ENCODE data around the gene ST6GALNAC5.

Gene ST6GALNAC5

GRCh38 chr1:77007675-77008074, 140.4 kb downstream of the ST6GALNAC5 start:
- ChIA-PET CTCF (no interaction called here), POLR2A (no interaction called here)
- 75% methylated on average over 1 of the region's 3 CpGs for WGBS (ENCODE audit: insufficient coverage)
- DNase-seq, result no peak
- Histone ChIP-seq H3K36me3 (ENCODE audit: control insufficient read depth in 4 of 4, insufficient read depth in 4 of 4, low read length in 3 of 4) (no peaks in the 10 kb centered on the region), H3K4me3 (ENCODE audit: control insufficient read depth in 1 of 7, extremely low read depth in 1 of 7, insufficient read depth in 4 of 7, low read depth in 2 of 7, low read length in 6 of 7) (no peak overlapping the region), H3K27ac (ENCODE audit: insufficient read depth in 1 of 2, low read depth in 1 of 2, low read length in 2 of 2, poor library complexity in 1 of 2, severe bottlenecking in 2 of 2) (no peak overlapping the region), H3K4me1 (ENCODE audit: control extremely low read depth in 1 of 4, control insufficient read depth in 4 of 4, insufficient read depth in 4 of 4, low read length in 3 of 4) (no peaks in the 10 kb centered on the region), H3K9me3 (ENCODE audit: control extremely low read depth in 1 of 5, control insufficient read depth in 4 of 5, insufficient read depth in 2 of 5, low read depth in 1 of 5, low read length in 4 of 5) (no peaks in the 10 kb centered on the region), H3K27me3 (replicated peaks in 2 of 5; ENCODE audit: control insufficient read depth in 4 of 5, insufficient read depth in 5 of 5, low read length in 4 of 5) (no peaks in the 10 kb centered on the region)

- ChIA-PET POLR2A (no interaction called here), CTCF (no interaction called here)
- no peak for DNase-seq
- WGBS (ENCODE audit: insufficient coverage), result 96% methylated on average over 8 of the region's 8 CpGs
- Histone ChIP-seq H3K27ac (ENCODE audit: insufficient read depth in 1 of 2, low read depth in 1 of 2, low read length in 2 of 2, poor library complexity in 1 of 2, severe bottlenecking in 2 of 2) (no peak overlapping the region), H3K9me3 (ENCODE audit: control extremely low read depth in 1 of 5, control insufficient read depth in 4 of 5, insufficient read depth in 2 of 5, low read depth in 1 of 5, low read length in 4 of 5) (no peaks in the 10 kb centered on the region), H3K4me3 (ENCODE audit: control insufficient read depth in 1 of 7, extremely low read depth in 1 of 7, insufficient read depth in 4 of 7, low read depth in 2 of 7, low read length in 6 of 7) (no peak overlapping the region), H3K36me3 (ENCODE audit: control insufficient read depth in 4 of 4, insufficient read depth in 4 of 4, low read length in 3 of 4) (no peaks in the 10 kb centered on the region), H3K27me3 (replicated peaks in 2 of 5; ENCODE audit: control insufficient read depth in 4 of 5, insufficient read depth in 5 of 5, low read length in 4 of 5) (peaks cover 0 to 3% (median 0%) of the 10 kb centered on the region in 5 experiments), H3K4me1 (ENCODE audit: control extremely low read depth in 1 of 4, control insufficient read depth in 4 of 4, insufficient read depth in 4 of 4, low read length in 3 of 4) (no peaks in the 10 kb centered on the region)
These were observed 143.7 kb downstream of the ST6GALNAC5 start for GRCh38 chr1:77010937-77011336.

DNA sequence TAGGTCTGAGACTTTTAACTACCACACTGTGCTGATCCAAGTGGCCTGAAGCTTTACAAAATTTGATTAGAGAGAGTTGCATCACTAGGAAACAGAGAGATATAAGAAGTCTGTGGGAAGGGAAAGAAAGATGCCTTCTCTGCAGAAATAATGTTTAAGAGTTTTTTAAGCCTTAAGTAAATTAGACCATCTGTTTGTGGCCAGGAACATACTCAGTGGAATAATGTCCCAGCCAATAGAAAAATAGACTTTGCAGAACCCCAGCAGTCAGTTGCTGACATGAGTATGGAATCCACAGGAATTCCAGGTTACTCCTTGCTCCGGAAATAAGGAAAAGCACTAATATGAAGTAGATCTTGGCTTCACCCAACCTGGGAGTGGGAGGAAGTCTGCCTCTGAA, 144.8 kb downstream of the ST6GALNAC5 start:
- CTCF ChIA-PET, result no interaction called here
- no peaks in the 10 kb centered on the region for H3K36me3 ChIP-seq (ENCODE audit: control insufficient read depth in 4 of 4, insufficient read depth in 4 of 4, low read length in 3 of 4)
- no peaks in the 10 kb centered on the region for H3K4me1 ChIP-seq (ENCODE audit: control extremely low read depth in 1 of 4, control insufficient read depth in 4 of 4, insufficient read depth in 4 of 4, low read length in 3 of 4)
- POLR2A ChIA-PET, result no interaction called here
- no peak overlapping the region for H3K27ac ChIP-seq (ENCODE audit: insufficient read depth in 1 of 2, low read depth in 1 of 2, low read length in 2 of 2, poor library complexity in 1 of 2, severe bottlenecking in 2 of 2)
- H3K27me3 ChIP-seq (replicated peaks in 2 of 5; ENCODE audit: control insufficient read depth in 4 of 5, insufficient read depth in 5 of 5, low read length in 4 of 5), result peaks cover 0 to 3% (median 0%) of the 10 kb centered on the region in 5 experiments
- H3K4me3 ChIP-seq (ENCODE audit: control insufficient read depth in 1 of 7, extremely low read depth in 1 of 7, insufficient read depth in 4 of 7, low read depth in 2 of 7, low read length in 6 of 7), result no peak overlapping the region
- no peaks in the 10 kb centered on the region for H3K9me3 ChIP-seq (ENCODE audit: control extremely low read depth in 1 of 5, control insufficient read depth in 4 of 5, insufficient read depth in 2 of 5, low read depth in 1 of 5, low read length in 4 of 5)
- 100% methylated on average over 1 of the region's 1 CpG for WGBS (ENCODE audit: insufficient coverage)
- no peak for DNase-seq

DNA sequence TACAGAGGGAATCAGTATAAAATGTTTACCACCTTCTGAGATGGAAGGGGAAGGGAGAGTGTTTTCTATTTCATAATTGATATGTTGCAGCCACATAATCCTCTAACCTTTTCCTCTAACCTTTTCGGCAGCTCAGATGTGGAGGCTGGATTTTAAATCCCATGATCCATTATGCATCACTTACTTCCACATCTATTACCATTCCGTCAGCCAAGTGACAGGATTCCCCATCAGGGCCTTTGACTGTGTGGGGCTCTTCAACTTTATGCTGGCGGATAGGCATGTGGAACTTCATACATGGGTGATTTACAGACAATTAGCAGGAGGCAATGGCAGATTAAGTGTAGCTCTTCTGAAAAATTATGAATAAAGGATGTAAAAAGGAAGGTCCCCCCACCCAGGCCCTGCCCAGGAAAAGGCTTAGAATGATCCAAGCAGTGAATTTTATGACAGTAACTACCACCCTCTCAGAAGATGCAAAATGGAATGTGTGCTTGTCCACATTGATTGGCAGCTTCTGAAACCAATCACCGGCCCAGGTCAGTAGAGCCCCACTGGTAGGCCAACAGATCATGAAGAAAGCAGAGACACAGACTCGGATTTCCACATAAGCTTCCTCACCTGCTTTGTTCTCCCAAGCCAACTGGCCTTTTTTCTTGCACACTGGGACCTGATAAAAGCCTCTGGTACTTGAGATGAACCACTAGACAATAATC, 147.0 kb downstream of the ST6GALNAC5 start:
- POLR2A ChIA-PET, result no interaction called here
- CTCF ChIA-PET, result interaction anchor here (1.4 kb wide), 1 partner anchor 10 kb away, joined by 4 read pairs; no protein-coding TSS in a partner anchor
- Histone ChIP-seq H3K27ac (ENCODE audit: insufficient read depth in 1 of 2, low read depth in 1 of 2, low read length in 2 of 2, poor library complexity in 1 of 2, severe bottlenecking in 2 of 2) (no peak overlapping the region), H3K4me1 (ENCODE audit: control extremely low read depth in 1 of 4, control insufficient read depth in 4 of 4, insufficient read depth in 4 of 4, low read length in 3 of 4) (no peaks in the 10 kb centered on the region), H3K4me3 (ENCODE audit: control insufficient read depth in 1 of 7, extremely low read depth in 1 of 7, insufficient read depth in 4 of 7, low read depth in 2 of 7, low read length in 6 of 7) (no peak overlapping the region), H3K36me3 (ENCODE audit: control insufficient read depth in 4 of 4, insufficient read depth in 4 of 4, low read length in 3 of 4) (no peaks in the 10 kb centered on the region), H3K9me3 (ENCODE audit: control extremely low read depth in 1 of 5, control insufficient read depth in 4 of 5, insufficient read depth in 2 of 5, low read depth in 1 of 5, low read length in 4 of 5) (no peaks in the 10 kb centered on the region), H3K27me3 (replicated peaks in 2 of 5; ENCODE audit: control insufficient read depth in 4 of 5, insufficient read depth in 5 of 5, low read length in 4 of 5) (peaks cover 0 to 3% (median 0%) of the 10 kb centered on the region in 5 experiments)
- 97% methylated on average over 4 of the region's 5 CpGs for WGBS (ENCODE audit: insufficient coverage)
- no peak for DNase-seq

DNA sequence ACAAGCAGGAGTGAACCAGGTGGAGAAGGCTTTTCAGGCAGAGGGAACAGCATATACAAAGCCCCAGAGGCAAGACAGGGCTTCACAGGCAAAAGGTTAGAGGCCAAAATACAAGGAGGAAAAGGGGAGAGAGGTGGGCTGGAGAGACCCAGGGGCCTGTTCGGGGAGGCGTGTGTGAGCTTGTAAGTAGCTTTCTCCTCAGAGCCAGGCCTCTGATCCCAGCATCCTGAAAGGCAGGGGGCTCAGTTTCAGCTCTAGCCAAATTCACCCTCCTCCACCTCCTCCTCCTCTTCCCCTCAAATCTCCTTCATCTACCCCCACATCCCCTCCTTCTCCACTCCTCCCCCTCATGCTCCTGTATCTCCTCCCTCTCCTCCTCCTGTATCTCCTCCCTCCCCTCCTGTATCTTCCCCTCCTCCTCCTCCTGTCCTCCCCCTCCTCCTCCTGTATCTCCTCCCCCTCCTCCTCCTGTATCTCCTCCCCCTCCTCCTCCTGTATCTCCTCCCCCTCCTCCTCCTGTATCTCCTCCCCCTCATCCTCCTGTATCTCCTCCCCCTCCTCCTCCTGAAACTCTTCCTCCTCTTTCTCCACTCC, 148.6 kb downstream of the ST6GALNAC5 start:
- Histone ChIP-seq H3K36me3 (ENCODE audit: control insufficient read depth in 4 of 4, insufficient read depth in 4 of 4, low read length in 3 of 4) (no peaks in the 10 kb centered on the region), H3K9me3 (ENCODE audit: control extremely low read depth in 1 of 5, control insufficient read depth in 4 of 5, insufficient read depth in 2 of 5, low read depth in 1 of 5, low read length in 4 of 5) (no peaks in the 10 kb centered on the region), H3K27ac (ENCODE audit: insufficient read depth in 1 of 2, low read depth in 1 of 2, low read length in 2 of 2, poor library complexity in 1 of 2, severe bottlenecking in 2 of 2) (no peak overlapping the region), H3K4me3 (ENCODE audit: control insufficient read depth in 1 of 7, extremely low read depth in 1 of 7, insufficient read depth in 4 of 7, low read depth in 2 of 7, low read length in 6 of 7) (no peak overlapping the region), H3K27me3 (replicated peaks in 2 of 5; ENCODE audit: control insufficient read depth in 4 of 5, insufficient read depth in 5 of 5, low read length in 4 of 5) (peaks cover 0 to 3% (median 0%) of the 10 kb centered on the region in 5 experiments), H3K4me1 (ENCODE audit: control extremely low read depth in 1 of 4, control insufficient read depth in 4 of 4, insufficient read depth in 4 of 4, low read length in 3 of 4) (no peaks in the 10 kb centered on the region)
- CTCF ChIA-PET, result no interaction called here
- no CpG with 5 or more reads among the region's 2 CpGs for WGBS (ENCODE audit: insufficient coverage)
- POLR2A ChIA-PET, result no interaction called here
- no peak for DNase-seq

DNA sequence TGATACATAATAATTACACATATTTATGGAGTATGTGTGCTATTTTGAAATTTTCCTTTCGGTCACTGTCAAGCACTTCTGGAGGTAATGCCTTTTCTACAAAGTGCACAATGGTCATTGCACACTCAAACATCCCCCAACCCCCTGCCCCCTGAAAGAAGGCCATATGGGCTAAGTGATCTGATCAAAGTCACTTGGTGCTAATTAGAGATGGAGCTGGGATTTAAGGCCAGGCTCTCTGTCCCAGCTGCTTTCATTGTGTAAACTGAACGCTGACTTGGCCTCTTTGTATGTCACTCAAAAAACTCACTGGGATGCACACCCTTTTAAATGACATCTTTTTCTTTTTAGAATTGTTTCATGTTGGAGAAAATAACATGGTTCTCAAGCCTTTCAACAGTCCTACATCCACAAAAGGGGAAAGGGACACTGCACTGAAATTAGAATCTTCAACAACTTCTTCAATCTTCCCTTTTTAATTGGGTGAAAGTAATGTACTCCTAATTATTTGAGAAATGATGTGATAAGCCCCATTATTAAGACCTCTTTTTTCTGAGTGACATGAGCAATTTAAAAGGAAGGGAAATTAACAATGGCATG, 149.2 kb downstream of the ST6GALNAC5 start:
- WGBS (ENCODE audit: insufficient coverage), result 100% methylated on average over 1 of the region's 2 CpGs
- CTCF ChIA-PET, result no interaction called here
- no peak overlapping the region for H3K27ac ChIP-seq (ENCODE audit: insufficient read depth in 1 of 2, low read depth in 1 of 2, low read length in 2 of 2, poor library complexity in 1 of 2, severe bottlenecking in 2 of 2)

GRCh38 chr1:77018311-77018710, 151.0 kb downstream of the ST6GALNAC5 start:
- ChIA-PET CTCF (no interaction called here), POLR2A (interaction anchor here (0.6 kb wide), 1 partner anchor 1320 kb away, joined by 3 read pairs; no protein-coding TSS in a partner anchor)
- no peak overlapping the region for H3K27ac ChIP-seq (ENCODE audit: insufficient read depth in 1 of 2, low read depth in 1 of 2, low read length in 2 of 2, poor library complexity in 1 of 2, severe bottlenecking in 2 of 2)
- H3K36me3 ChIP-seq (ENCODE audit: control insufficient read depth in 4 of 4, insufficient read depth in 4 of 4, low read length in 3 of 4), result no peaks in the 10 kb centered on the region
- H3K4me1 ChIP-seq (ENCODE audit: control extremely low read depth in 1 of 4, control insufficient read depth in 4 of 4, insufficient read depth in 4 of 4, low read length in 3 of 4), result no peaks in the 10 kb centered on the region
- peaks cover 0 to 3% (median 0%) of the 10 kb centered on the region in 5 experiments for H3K27me3 ChIP-seq (replicated peaks in 2 of 5; ENCODE audit: control insufficient read depth in 4 of 5, insufficient read depth in 5 of 5, low read length in 4 of 5)
- H3K4me3 ChIP-seq (ENCODE audit: control insufficient read depth in 1 of 7, extremely low read depth in 1 of 7, insufficient read depth in 4 of 7, low read depth in 2 of 7, low read length in 6 of 7), result no peak overlapping the region
- 100% methylated on average over 1 of the region's 3 CpGs for WGBS (ENCODE audit: insufficient coverage)
- DNase-seq, result no peak
- no peaks in the 10 kb centered on the region for H3K9me3 ChIP-seq (ENCODE audit: control extremely low read depth in 1 of 5, control insufficient read depth in 4 of 5, insufficient read depth in 2 of 5, low read depth in 1 of 5, low read length in 4 of 5)

More for the DNA sequence above, 149.2 kb downstream of the ST6GALNAC5 start:
- H3K9me3 ChIP-seq (ENCODE audit: control extremely low read depth in 1 of 5, control insufficient read depth in 4 of 5, insufficient read depth in 2 of 5, low read depth in 1 of 5, low read length in 4 of 5), result no peaks in the 10 kb centered on the region
- H3K4me1 ChIP-seq (ENCODE audit: control extremely low read depth in 1 of 4, control insufficient read depth in 4 of 4, insufficient read depth in 4 of 4, low read length in 3 of 4), result no peaks in the 10 kb centered on the region
- H3K36me3 ChIP-seq (ENCODE audit: control insufficient read depth in 4 of 4, insufficient read depth in 4 of 4, low read length in 3 of 4), result no peaks in the 10 kb centered on the region
- H3K4me3 ChIP-seq (ENCODE audit: control insufficient read depth in 1 of 7, extremely low read depth in 1 of 7, insufficient read depth in 4 of 7, low read depth in 2 of 7, low read length in 6 of 7), result no peak overlapping the region
- POLR2A ChIA-PET, result no interaction called here
- no peak for DNase-seq
- H3K27me3 ChIP-seq (replicated peaks in 2 of 5; ENCODE audit: control insufficient read depth in 4 of 5, insufficient read depth in 5 of 5, low read length in 4 of 5), result peaks cover 0 to 3% (median 0%) of the 10 kb centered on the region in 5 experiments

Data from common myeloid progenitor, CD34-positive (primary cell).